Measurements from ENCODE around the gene OR4N2. TPM values are rescaled to one million over a fixed set of nuclear protein-coding genes. Genes with fewer than 3 reads are reported as not detected.
"Not testable (repeated sequence)": the region's sequence is repeated elsewhere in the genome, so short reads cannot be mapped to it uniquely, and the experiment has no call there.

OR4N2 gene
- total and polyA plus RNA-seq, 11 donors: 0.09 TPM; not detected in 10

DNA sequence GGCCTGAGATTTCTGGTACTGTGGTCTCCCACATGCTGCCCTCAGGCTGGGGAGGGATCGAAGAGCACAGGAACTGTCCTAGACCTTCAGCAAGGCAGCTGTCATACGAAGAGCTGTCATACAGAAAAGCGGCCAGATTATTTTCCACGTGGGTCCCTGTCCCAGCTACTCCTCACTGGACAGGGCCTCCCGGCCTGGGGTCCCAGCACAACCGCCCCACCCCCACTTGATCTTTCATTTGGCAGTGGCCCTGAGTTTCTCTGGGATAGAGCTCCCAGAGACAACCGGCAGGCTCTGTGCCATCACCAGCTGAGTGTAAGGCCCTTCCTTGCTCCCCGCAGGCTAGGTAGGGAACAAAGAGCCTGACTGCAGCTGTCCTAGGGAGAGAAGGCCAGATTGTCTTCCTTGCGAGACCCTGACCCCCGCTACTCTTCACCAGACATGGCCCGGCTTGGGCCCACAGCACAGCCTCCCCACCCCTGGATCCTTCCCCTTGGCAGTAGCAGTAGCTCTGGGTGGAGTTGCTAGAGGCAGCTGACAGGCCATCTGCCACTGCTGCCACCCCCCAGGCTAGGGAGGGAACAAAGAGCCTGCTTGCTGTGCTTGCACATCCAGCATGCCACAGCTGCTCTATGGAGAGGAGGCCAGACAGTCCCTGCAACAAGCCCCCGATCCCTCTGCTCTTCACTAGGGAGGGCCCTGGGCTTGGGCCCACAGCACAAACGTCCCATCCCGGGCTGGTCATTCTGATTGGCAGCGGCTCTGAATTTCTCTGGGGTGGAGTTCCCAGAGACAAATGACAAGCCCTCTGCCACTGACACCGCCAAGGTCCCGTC lies 3.1 kb upstream of the OR4N2 start:
- no peaks in the 10 kb centered on the region for H3K27me3 ChIP-seq
- no peak overlapping the region for H3K27ac ChIP-seq
- TF ChIP-seq POLR2A (IDR thresholded peaks at IDR 0.05) (no peak), CTCF (IDR thresholded peaks at IDR 0.05) (no peak)
- H3K9me3 ChIP-seq: peaks cover 0 to 22% (median 0%) of the 10 kb centered on the region in 12 donors
- ATAC-seq (peak in 1 of 4 donors; percentile 20), DNase-seq (peak in 1 of 5 donors; percentile 58)
- no peaks in the 10 kb centered on the region for H3K4me1 ChIP-seq
- WGBS, 4 donors: 75 to 88% (median 79%) methylated on average over 13 to 17 of the region's 17 CpGs
- H3K4me3 ChIP-seq: no peak overlapping the region
- H3K36me3 ChIP-seq: no peaks in the 10 kb centered on the region
- intact Hi-C loops (cut with DNase I): no loop called here

DNA sequence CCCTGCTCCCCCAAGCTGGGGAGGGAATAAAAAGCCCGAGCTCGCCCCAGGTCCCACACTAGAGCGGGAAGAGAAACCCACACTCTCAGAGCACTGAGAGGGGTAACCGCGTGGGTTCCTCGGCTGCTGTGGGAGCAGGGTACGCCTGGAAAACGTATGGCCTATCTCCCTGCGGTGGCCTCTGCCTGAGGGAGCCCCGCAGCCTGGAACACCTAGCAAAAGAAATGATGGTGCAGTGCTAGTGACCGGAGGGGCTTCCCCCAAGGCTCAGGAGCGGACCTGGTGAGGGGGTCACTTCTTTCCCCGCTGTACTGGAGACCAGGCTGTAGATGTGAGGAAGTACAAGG lies 2.5 kb upstream of the OR4N2 start:
- Histone ChIP-seq H3K4me1 (no peaks in the 10 kb centered on the region), H3K9me3 (peaks cover 0 to 23% (median 0%) of the 10 kb centered on the region in 12 donors), H3K27me3 (no peaks in the 10 kb centered on the region), H3K4me3 (no peak overlapping the region), H3K27ac (no peak overlapping the region), H3K36me3 (no peaks in the 10 kb centered on the region)
- ATAC-seq (no peak), DNase-seq (no peak)
- WGBS, 4 donors: 70 to 77% (median 75%) methylated on average over 9 to 13 of the region's 13 CpGs
- intact Hi-C loops (cut with DNase I): no loop called here
- TF ChIP-seq POLR2A (IDR thresholded peaks at IDR 0.05) (no peak), CTCF (IDR thresholded peaks at IDR 0.05) (no peak)

DNA sequence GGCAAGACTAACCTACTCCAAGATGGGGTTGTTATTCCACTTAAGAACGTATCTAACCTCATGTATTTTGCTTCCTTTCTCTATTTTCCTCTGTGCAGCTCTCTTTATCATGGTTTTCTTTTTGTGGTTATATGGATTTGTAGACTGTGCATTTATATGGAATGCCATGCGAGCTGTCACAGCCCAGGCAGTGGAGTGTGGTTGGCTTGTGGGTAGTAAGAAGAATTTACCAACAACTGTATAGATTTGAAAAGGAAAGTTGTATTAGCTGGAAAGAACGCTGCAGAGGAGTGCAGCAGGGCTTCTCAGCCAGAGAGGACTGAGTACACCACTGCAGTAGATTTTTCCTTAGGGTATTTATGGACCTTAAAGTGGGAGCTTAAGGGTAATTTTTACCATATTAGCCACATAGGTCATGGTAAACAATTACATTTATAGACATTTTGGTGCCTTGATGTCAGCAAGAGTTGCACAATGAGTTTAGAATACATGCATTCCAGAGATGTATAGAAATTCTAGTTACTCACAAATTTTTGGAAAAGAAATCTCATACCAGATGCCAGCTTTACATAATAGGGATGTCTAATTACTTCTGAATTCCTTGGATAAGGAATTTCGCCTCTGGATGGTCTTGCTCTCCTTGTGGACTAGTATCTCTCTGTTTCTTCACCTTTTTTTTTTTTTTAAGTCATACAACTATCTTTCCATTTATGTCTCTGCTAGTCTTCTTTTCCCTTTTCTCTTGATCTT lies 9.8 kb downstream of the OR4N2 start:
- H3K4me3 ChIP-seq; H3K36me3 ChIP-seq; H3K27ac ChIP-seq; ATAC-seq; H3K4me1 ChIP-seq; DNase-seq; intact Hi-C loops (cut with DNase I); H3K27me3 ChIP-seq: not testable (repeated sequence)
- 41 to 52% (median 48%) methylated on average over 4 of the region's 4 CpGs for WGBS, 4 donors
- H3K9me3 ChIP-seq: peaks cover 0 to 43% (median 0%) of the 10 kb centered on the region in 12 donors

- peaks cover 0 to 44% (median 0%) of the 10 kb centered on the region in 12 donors for H3K9me3 ChIP-seq
- H3K27me3 ChIP-seq; H3K36me3 ChIP-seq; H3K4me1 ChIP-seq; intact Hi-C loops (cut with DNase I); H3K27ac ChIP-seq; ATAC-seq; DNase-seq; H3K4me3 ChIP-seq: not testable (repeated sequence)
- WGBS, 4 donors: 15 to 91% (median 50%) methylated on average over 1 of the region's 1 CpG
Measured at GRCh38 chr14:19819879-19820278, 16.3 kb downstream of the OR4N2 start.

GRCh38 chr14:19821016-19821415 lies 17.4 kb downstream of the OR4N2 start:
- ATAC-seq; intact Hi-C loops (cut with DNase I); DNase-seq; H3K36me3 ChIP-seq; H3K4me1 ChIP-seq; H3K27me3 ChIP-seq; H3K27ac ChIP-seq; H3K4me3 ChIP-seq: not testable (repeated sequence)
- peaks cover 0 to 39% (median 0%) of the 10 kb centered on the region in 12 donors for H3K9me3 ChIP-seq
- 31 to 75% (median 62%) methylated on average over 4 to 6 of the region's 6 CpGs for WGBS, 4 donors

Measured in heart left ventricle (tissue), 16 donors.